MM.1S (cell line): ENCODE data around the gene NBPF26.
"Not testable (repeated sequence)": the region's sequence is repeated elsewhere in the genome, so short reads cannot be mapped to it uniquely, and the experiment has no call there.

Source experiments
- DNase-seq: peaks from one replicate; pipeline ENCODE4 v3.0.0-alpha.2; 2015
- H2AFZ ChIP-seq: fragments of 300-600 bp; sonication (generic); 2 replicates; pipeline ENCODE4 v1.6.0; 2016; ENCODE audit warnings: antibody characterized with exemption, low read length
- H3F3A ChIP-seq: fragments of 300-600 bp; sonication (generic); 2 replicates; pipeline ENCODE4 v1.6.1; 2016; ENCODE audit warnings: mild to moderate bottlenecking, antibody characterized with exemption, low read length, moderate library complexity, mixed read lengths; ENCODE audit not compliant: insufficient read depth
- H3K27ac ChIP-seq: fragments of 300-600 bp; sonication (generic); 2 replicates; pipeline ENCODE4 v1.5.1; 2016; ENCODE audit warnings: mild to moderate bottlenecking, low read length
- H3K27me3 ChIP-seq: fragments of 300-600 bp; sonication (generic); replicated peaks from 2 replicates; pipeline ENCODE4 v1.6.0; 2016; ENCODE audit warnings: low read length; ENCODE audit not compliant: insufficient read depth
- H3K36me3 ChIP-seq: fragments of 300-600 bp; sonication (generic); replicated peaks from 2 replicates; pipeline ENCODE4 v1.6.1; 2016; ENCODE audit warnings: mild to moderate bottlenecking, low read length, mixed read lengths; ENCODE audit not compliant: insufficient read depth
- H3K4me1 ChIP-seq: fragments of 300-600 bp; sonication (generic); 2 replicates; pipeline ENCODE4 v1.6.1; 2016; ENCODE audit warnings: low read length, mixed read lengths
- H3K4me2 ChIP-seq: fragments of 300-600 bp; sonication (generic); 2 replicates; pipeline ENCODE4 v1.6.0; 2016; ENCODE audit warnings: low read depth, low read length
- H3K4me3 ChIP-seq: fragments of 300-600 bp; sonication (generic); 2 replicates; pipeline ENCODE4 v1.5.1; 2016; ENCODE audit warnings: low read length, mixed read lengths
- H3K79me2 ChIP-seq: fragments of 300-600 bp; sonication (generic); 2 replicates; pipeline ENCODE4 v1.6.1; 2016; ENCODE audit warnings: mixed run types, low read length, mixed read lengths
- H3K9ac ChIP-seq: fragments of 300-600 bp; sonication (generic); 2 replicates; pipeline ENCODE4 v1.6.1; 2016; ENCODE audit warnings: low read length, mixed read lengths
- H3K9me2 ChIP-seq: fragments of 300-600 bp; sonication (generic); replicated peaks from 2 replicates; pipeline ENCODE4 v1.6.1; 2016; ENCODE audit warnings: mild to moderate bottlenecking, low read length, mixed read lengths; ENCODE audit not compliant: insufficient read depth
- H3K9me3 ChIP-seq: fragments of 300-600 bp; sonication (generic); replicated peaks from 2 replicates; pipeline ENCODE4 v1.6.1; 2016; ENCODE audit warnings: mild to moderate bottlenecking, low read length, mixed read lengths; ENCODE audit not compliant: insufficient read depth
- H4K20me1 ChIP-seq: fragments of 300-600 bp; sonication (generic); 2 replicates; pipeline ENCODE4 v1.6.1; 2016; ENCODE audit warnings: mild to moderate bottlenecking, low read length, moderate library complexity, mixed read lengths; ENCODE audit not compliant: insufficient read depth

Gene NBPF26

DNA sequence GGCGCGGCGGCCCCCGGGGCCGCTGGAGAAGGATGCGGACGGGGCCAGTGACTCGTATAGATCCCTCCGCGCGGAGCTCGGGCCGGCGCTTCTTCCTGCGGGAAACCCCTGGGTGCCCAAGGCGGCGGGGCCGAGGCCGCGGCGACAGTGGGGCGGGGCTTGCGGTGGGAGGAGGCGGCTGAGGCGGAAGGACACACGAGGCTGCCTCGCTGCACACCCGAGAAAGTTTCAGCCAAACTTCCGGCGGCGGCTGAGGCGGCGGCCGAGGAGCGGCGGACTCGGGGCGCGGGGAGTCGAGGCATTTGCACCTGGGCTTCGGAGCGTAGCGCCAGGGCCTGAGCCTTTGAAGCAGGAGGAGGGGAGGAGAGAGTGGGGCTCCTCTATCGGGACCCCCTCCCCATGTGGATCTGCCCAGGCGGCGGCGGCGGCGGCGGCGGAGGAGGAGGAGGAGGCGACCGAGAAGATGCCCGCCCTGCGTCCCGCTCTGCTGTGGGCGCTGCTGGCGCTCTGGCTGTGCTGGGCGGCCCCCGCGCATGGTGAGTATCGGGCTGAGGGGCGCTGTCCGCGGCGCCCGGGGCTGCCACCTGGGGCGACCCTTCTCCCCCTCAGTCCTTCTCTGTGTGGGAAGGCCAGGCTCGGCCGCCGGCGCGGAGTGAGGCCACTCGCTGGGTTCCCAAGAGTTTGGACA is at the start of gene NBPF26:
Gene NBPF26, plus strand, starts transcription at position 231 of the 688 bp plus-strand sequence.
- not testable (repeated sequence) for H3K9me3 ChIP-seq, H3K79me2 ChIP-seq, H3K4me3 ChIP-seq, H3K9me2 ChIP-seq, H3K27ac ChIP-seq, H2AFZ ChIP-seq, H4K20me1 ChIP-seq, H3K4me1 ChIP-seq, H3K4me2 ChIP-seq, H3K9ac ChIP-seq, H3K27me3 ChIP-seq, H3F3A ChIP-seq, H3K36me3 ChIP-seq
- DNase-seq, result peak; percentile 6

GRCh38 chr1:120680106-120680819 is 43.5 kb upstream of the NBPF26 start:
- not testable (repeated sequence) for DNase-seq, H3K79me2 ChIP-seq

DNA sequence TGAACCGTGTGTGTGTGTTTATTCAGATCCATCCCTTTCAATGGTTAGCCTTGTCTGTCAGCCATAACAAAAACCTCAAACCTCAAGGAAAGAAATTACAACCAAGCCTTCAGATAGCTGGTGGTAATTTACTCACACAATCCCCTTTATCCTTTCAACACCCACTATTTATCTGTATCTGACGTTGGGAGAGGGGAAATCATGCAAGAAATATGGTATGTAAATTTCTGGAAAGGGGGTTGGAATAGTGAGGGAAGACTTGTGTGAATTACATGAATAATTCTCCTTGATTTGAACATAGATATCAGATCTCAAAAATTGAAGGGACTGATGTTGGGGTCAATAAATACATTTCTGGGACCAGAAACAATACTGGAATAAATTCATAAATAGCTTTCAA is 42.8 kb upstream of the NBPF26 start:
- H3K9ac ChIP-seq, H3K9me2 ChIP-seq, DNase-seq, H3F3A ChIP-seq, H3K4me3 ChIP-seq, H2AFZ ChIP-seq, H3K27me3 ChIP-seq, H3K9me3 ChIP-seq, H4K20me1 ChIP-seq, H3K4me2 ChIP-seq, H3K4me1 ChIP-seq, H3K36me3 ChIP-seq, H3K79me2 ChIP-seq, H3K27ac ChIP-seq: not testable (repeated sequence)

More at GRCh38 chr1:120680106-120680819, 43.5 kb upstream of the NBPF26 start:
- H4K20me1 ChIP-seq, H3K9ac ChIP-seq, H3K9me3 ChIP-seq, H2AFZ ChIP-seq, H3K9me2 ChIP-seq, H3F3A ChIP-seq, H3K27ac ChIP-seq, H3K4me2 ChIP-seq, H3K27me3 ChIP-seq, H3K4me3 ChIP-seq, H3K36me3 ChIP-seq, H3K4me1 ChIP-seq: not testable (repeated sequence)

DNA sequence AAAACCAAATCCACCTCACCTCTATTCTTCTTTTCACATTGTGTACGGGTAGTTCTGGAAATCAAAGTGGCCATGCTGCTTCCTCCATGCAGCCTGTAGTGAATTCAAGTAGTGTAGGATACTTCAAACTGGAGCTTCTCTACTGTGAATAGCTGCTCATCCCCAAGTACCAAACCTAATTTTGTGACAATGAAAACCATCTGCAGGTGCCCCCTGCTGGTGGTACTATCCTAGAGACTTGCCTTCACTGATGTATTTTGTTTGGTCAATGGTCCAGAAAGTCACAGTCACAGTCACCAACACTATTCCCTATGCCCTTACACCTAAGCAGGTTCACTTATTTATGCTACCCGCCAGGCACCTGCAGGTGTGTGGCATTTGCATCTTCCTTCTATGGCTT is 39.3 kb upstream of the NBPF26 start:
- not testable (repeated sequence) for H4K20me1 ChIP-seq, H3F3A ChIP-seq, H3K4me2 ChIP-seq, H3K27me3 ChIP-seq, H2AFZ ChIP-seq, H3K36me3 ChIP-seq, H3K27ac ChIP-seq, H3K4me1 ChIP-seq, H3K9me2 ChIP-seq, H3K4me3 ChIP-seq, H3K9me3 ChIP-seq, H3K9ac ChIP-seq, H3K79me2 ChIP-seq, DNase-seq

GRCh38 chr1:120685622-120686021 is 38.1 kb upstream of the NBPF26 start:
- H3K4me3 ChIP-seq, H3K9ac ChIP-seq, H3K4me2 ChIP-seq, H3F3A ChIP-seq, H3K36me3 ChIP-seq, H3K4me1 ChIP-seq, H3K27ac ChIP-seq, H3K79me2 ChIP-seq, H3K27me3 ChIP-seq, H3K9me2 ChIP-seq, H3K9me3 ChIP-seq, H2AFZ ChIP-seq, DNase-seq, H4K20me1 ChIP-seq: not testable (repeated sequence)

DNA sequence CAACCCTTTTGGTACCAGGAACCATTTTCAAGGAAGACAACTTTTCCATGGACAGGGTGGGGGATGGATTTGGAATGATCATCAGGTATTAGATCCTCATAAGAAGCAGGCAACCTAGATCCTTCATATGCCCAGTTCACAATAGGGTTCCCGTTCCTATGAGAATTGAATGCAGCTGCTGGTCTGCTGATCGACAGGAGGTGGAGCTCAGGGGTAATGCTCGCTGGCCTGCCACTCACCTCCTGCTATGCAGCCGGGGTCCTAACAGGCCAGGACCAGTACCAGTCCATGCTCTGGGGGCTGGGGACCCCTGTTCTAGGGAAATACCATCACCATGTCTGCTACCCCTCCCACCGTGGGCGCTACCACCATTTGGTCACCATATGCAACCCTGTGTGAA is 36.5 kb upstream of the NBPF26 start:
- DNase-seq, H3F3A ChIP-seq, H3K4me1 ChIP-seq, H3K27me3 ChIP-seq, H3K4me2 ChIP-seq, H3K9me3 ChIP-seq, H3K27ac ChIP-seq, H3K9ac ChIP-seq, H4K20me1 ChIP-seq, H3K4me3 ChIP-seq, H3K9me2 ChIP-seq, H3K36me3 ChIP-seq, H3K79me2 ChIP-seq, H2AFZ ChIP-seq: not testable (repeated sequence)

DNA sequence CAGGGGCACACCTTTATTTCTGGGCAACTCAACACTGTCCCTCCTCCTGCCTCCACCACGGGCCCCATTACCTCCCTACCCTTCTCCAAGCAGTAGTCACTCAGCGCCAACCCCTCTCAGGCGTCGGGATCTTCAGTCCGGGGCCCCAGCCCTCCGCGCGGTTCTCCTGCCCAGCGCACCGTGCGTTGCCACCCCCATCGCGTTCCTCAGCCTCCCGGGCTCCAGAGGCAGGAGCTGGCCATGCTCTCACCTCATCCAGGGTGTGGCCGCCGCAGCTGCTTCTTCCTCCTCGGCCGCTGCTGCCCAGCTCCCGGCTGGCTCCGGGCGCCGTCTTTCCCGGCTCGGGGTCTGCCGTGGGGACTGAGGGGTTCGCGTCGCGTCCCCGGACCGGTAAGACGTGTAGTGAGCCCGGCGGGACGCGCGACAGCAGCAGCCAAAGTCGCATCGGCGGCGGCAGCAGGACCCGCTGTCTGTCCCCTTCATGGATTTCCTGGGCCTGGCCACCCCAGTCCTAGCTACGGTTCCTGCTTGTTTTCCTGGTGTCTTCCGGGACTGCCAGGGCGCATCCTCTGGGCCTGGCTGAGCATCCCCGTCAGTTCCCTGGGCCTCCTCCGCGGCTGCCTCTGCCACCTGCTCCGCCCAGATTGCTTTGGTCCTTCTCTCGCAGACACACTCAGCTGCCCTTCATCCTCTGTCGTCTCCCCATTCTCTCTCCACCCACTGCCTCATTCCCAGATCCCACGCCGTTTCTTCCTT is 22.8 kb upstream of the NBPF26 start:
- not testable (repeated sequence) for H3K4me3 ChIP-seq, DNase-seq, H3F3A ChIP-seq

GRCh38 chr1:120723358-120723714 is 409 bp upstream of the NBPF26 start:
- H3K27ac ChIP-seq, H3K9me3 ChIP-seq, H3K9ac ChIP-seq, H3K9me2 ChIP-seq, H2AFZ ChIP-seq, H3K4me1 ChIP-seq, H3K27me3 ChIP-seq, DNase-seq, H3K4me3 ChIP-seq, H4K20me1 ChIP-seq, H3K4me2 ChIP-seq, H3K36me3 ChIP-seq, H3K79me2 ChIP-seq, H3F3A ChIP-seq: not testable (repeated sequence)

More for the DNA sequence above, 22.8 kb upstream of the NBPF26 start:
- not testable (repeated sequence) for H3K9me3 ChIP-seq, H3K9ac ChIP-seq, H3K36me3 ChIP-seq, H3K4me2 ChIP-seq, H3K27ac ChIP-seq, H3K27me3 ChIP-seq, H3K9me2 ChIP-seq, H4K20me1 ChIP-seq, H3K79me2 ChIP-seq, H3K4me1 ChIP-seq, H2AFZ ChIP-seq
